Uterus (tissue), 4 donors: ENCODE results near the gene TRANK1. TPM values are rescaled to one million over a fixed set of nuclear protein-coding genes. Genes with fewer than 3 reads are reported as not detected.

ENCODE experiments used
- DNase-seq, 2 donors: peaks; one replicate each; pipeline ENCODE4 v3.0.0-alpha.2; 2019 to 2020
- H3K27ac ChIP-seq, 2 donors: fragments of 200-600 bp; sonication (generic); 1 replicate in 1 of 2; 2 replicates in 1 of 2; pipeline ENCODE4 v1.5.1; 2016 to 2018
- H3K27me3 ChIP-seq, 2 donors: fragments of 200-600 bp; sonication (generic); one replicate each; pipeline ENCODE4 v1.5.1; 2018 to 2019; ENCODE audit warnings: control low read depth in 1 of 2
- H3K36me3 ChIP-seq, 2 donors: fragments of 200-600 bp; sonication (generic); one replicate each; pipeline ENCODE4 v1.5.1; 2019; ENCODE audit warnings: control low read depth in 1 of 2
- H3K4me1 ChIP-seq, 2 donors: fragments of 200-600 bp; sonication (generic); one replicate each; pipeline ENCODE4 v1.5.1; 2018 to 2019; ENCODE audit warnings: control low read depth in 1 of 2
- H3K4me3 ChIP-seq, 2 donors: fragments of 200-600 bp; sonication (generic); 1 replicate in 1 of 2; 2 replicates in 1 of 2; pipeline ENCODE4 v1.5.1; 2018 to 2019; ENCODE audit warnings: mild to moderate bottlenecking in 1 of 2
- H3K9me3 ChIP-seq, 2 donors: fragments of 200-600 bp; sonication (generic); one replicate each; pipeline ENCODE4 v1.5.1; 2019; ENCODE audit warnings: control low read depth in 1 of 2
- POLR2A ChIP-seq, 2 donors: fragments of 450-650 bp; IDR thresholded peaks; one replicate each; pipeline ENCODE4 v1.6.1; 2016; ENCODE audit warnings: antibody characterized with exemption in 2 of 2, mild to moderate bottlenecking in 1 of 2, moderate library complexity in 1 of 2
- intact Hi-C: fragments of 100-400 bp; cut with DNase I; formaldehyde crosslinking; loops from one replicate; pipeline ENCODE4 v1.15.1; 2023; ENCODE audit warnings: low total_unique reads
- total RNA-seq, 4 donors: library from RNA; depleted of rRNA in 3 of 4; stranded (reverse); fragments of >200 nt in 3 of 4; gene quantifications; one replicate each; pipeline versions ENCODE4 v1.1.0 to v1.2.4, GENCODE V29; 2014 to 2023
- TF ChIP-seq, protein P1 (sequence below), 4 experiments: fragments of 200-600 bp in 2 of 4; fragments of 450-650 bp in 2 of 4; sonication (generic) in 2 of 4; IDR thresholded peaks; one replicate each; pipeline ENCODE4 v1.5.1; 2016 to 2019; ENCODE audit warnings: antibody characterized with exemption in 4 of 4, mild to moderate bottlenecking in 2 of 4, moderate library complexity in 1 of 4
- donor health status: DM: yes; HTN: yes; CAD: no.

Gene TRANK1
- total RNA-seq, 4 donors from 2014 or later: 10.6 to 52.1 (median 21.6) TPM

DNA sequence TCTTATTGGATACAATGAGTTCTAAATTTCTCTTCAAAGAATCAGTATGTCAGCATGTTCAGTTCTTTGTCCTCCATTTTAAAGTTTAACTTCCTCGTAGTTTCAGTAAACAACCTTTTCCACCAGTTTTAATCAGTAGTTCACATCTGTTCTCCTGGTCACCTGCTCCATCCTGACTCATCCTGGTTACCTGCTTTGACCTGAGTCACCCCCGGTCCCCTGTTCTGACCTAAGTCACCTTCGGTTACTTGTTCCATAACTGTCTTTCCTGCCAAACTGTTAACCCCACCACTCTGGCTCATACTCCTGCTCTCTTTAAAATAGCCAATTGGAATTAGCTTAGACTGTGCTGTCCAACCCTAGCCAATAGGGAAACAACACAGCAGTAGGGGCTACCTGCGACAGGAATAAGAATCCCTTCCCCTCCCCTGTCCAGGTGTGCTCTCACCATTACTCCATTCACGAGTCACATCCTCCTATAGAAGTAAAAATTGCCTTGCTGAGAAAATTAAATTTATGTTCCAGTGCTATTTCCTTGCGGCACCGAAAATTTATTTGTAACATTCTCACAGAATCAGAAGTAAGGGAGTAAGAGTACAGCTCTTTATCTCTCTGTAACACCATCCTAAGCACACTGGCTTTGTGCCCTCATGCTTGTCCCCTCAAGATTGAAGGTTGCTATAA is 23.8 kb downstream of the TRANK1 start:
- H3K36me3 ChIP-seq: no peaks in the 10 kb centered on the region
- no peak for DNase-seq
- TF ChIP-seq, protein P1, sequence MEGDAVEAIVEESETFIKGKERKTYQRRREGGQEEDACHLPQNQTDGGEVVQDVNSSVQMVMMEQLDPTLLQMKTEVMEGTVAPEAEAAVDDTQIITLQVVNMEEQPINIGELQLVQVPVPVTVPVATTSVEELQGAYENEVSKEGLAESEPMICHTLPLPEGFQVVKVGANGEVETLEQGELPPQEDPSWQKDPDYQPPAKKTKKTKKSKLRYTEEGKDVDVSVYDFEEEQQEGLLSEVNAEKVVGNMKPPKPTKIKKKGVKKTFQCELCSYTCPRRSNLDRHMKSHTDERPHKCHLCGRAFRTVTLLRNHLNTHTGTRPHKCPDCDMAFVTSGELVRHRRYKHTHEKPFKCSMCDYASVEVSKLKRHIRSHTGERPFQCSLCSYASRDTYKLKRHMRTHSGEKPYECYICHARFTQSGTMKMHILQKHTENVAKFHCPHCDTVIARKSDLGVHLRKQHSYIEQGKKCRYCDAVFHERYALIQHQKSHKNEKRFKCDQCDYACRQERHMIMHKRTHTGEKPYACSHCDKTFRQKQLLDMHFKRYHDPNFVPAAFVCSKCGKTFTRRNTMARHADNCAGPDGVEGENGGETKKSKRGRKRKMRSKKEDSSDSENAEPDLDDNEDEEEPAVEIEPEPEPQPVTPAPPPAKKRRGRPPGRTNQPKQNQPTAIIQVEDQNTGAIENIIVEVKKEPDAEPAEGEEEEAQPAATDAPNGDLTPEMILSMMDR (IDR thresholded peaks at IDR 0.05): no peak
- no peak for TF ChIP-seq POLR2A (IDR thresholded peaks at IDR 0.05)
- H3K4me1 ChIP-seq: no peaks in the 10 kb centered on the region
- no peak overlapping the region for H3K4me3 ChIP-seq
- no peak overlapping the region for H3K27ac ChIP-seq
- intact Hi-C loops: no loop called here
- no peaks in the 10 kb centered on the region for H3K27me3 ChIP-seq
- no peaks in the 10 kb centered on the region for H3K9me3 ChIP-seq

DNA sequence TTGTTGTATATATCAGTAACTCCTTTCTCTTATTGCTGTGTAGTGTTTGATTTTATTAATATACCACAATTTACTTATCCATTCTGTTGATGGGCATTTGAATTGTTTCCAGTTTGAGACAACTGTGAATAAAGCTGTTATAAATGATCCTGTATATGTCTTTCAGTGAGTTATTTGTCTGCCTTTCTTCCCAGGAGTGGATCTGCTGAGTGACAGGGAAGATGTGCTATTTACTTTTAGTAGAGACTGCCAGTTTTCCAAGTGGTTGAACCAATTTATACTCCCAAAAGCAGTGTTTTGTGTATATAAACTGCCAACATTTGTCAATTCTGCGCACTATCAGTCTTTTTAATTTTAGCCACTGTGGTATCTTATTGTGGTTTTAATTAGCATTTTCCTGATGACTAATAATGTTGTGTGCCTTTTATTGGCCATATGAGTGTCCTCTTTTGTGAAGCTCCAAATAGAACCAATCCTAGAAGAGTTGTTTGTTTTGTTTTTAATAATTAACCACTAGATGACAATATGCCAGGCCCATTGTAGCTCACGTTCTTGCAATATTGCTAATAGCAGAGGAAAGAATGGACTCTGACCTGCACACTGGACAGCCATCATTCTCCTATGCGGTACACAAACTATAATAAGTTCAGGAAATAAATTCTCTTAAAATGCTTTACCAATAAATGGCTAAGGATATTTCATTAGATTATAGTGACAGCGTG is 25.3 kb downstream of the TRANK1 start:
- Histone ChIP-seq H3K9me3 (no peaks in the 10 kb centered on the region), H3K27ac (no peak overlapping the region), H3K4me3 (no peak overlapping the region), H3K27me3 (no peaks in the 10 kb centered on the region), H3K36me3 (no peaks in the 10 kb centered on the region), H3K4me1 (no peaks in the 10 kb centered on the region)
- no peak for DNase-seq
- no peak for TF ChIP-seq POLR2A (IDR thresholded peaks at IDR 0.05)
- TF ChIP-seq, protein P1 (IDR thresholded peaks at IDR 0.05): no peak
- intact Hi-C loops: no loop called here

DNA sequence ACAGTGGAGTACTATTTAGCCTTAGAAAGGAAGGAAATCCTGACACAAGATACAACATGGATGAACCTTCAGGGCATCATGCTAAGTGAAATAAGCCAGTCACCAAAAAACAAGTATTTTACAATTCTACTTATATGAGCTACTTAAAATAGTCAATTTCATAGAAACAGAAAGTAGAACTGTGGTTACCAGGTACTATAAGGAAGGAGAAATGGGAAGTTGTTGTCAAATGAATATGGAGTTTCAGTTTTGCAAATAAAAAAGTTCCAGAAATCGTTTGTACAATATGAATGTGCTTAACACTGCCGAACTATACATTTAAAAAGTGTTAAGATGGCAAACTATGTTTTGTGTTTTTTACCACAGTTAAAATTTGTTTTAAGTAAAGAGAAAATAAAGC is 26.8 kb downstream of the TRANK1 start:
- Histone ChIP-seq H3K36me3 (no peaks in the 10 kb centered on the region), H3K4me3 (no peak overlapping the region), H3K27me3 (no peaks in the 10 kb centered on the region), H3K27ac (no peak overlapping the region), H3K4me1 (no peaks in the 10 kb centered on the region), H3K9me3 (no peaks in the 10 kb centered on the region)
- no peak for TF ChIP-seq POLR2A (IDR thresholded peaks at IDR 0.05)
- TF ChIP-seq, protein P1 (IDR thresholded peaks at IDR 0.05): no peak
- no peak for DNase-seq
- intact Hi-C loops: no loop called here

DNA sequence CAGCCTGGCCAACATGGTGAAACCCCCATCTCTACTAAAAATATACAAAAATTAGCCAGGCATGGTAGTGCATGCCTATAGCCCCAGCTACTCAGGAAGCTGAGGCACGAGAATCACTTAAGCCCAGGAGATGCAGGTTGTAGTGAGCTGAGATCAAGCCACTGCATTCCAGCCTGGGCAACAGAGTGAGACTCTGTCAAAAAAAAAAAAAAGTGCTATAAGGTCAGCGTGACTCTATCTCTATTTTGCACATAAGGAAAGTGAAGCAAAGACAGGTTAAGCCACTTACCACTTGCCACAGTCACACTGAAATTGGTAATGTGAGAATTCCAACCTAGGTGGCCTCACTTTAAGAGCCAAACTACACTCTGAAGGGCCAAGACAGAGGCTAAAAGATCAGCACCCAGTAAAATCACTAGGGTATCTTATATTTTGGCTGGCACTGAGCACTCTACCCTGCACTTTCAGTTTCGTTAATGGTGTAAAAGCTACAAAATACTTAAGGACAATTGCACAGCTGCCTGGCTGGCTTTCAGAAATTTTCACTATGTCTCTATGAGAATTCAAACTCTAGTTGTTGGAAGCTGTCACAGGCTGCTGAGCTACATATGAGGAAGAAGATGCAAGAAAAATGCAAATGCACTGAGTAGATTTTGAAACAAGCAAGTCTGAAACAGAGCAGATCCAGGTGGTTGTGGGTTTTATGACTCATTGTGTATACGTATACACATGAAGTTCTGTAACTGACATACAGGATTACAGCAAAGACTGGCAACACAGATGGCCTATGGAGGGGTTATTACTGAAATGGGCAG is 32.7 kb downstream of the TRANK1 start:
- DNase-seq: no peak
- intact Hi-C loops: no loop called here
- no peak overlapping the region for H3K4me3 ChIP-seq
- TF ChIP-seq, protein P1 (IDR thresholded peaks at IDR 0.05): no peak
- TF ChIP-seq POLR2A (IDR thresholded peaks at IDR 0.05): no peak
- H3K27me3 ChIP-seq: no peaks in the 10 kb centered on the region
- no peaks in the 10 kb centered on the region for H3K4me1 ChIP-seq
- peak overlapping the region in 1 of 2 donors; percentile 12 for H3K27ac ChIP-seq
- H3K9me3 ChIP-seq: no peaks in the 10 kb centered on the region
- no peaks in the 10 kb centered on the region for H3K36me3 ChIP-seq
